ENCODE measurements around the gene FAM83D. TPM values are rescaled to one million over a fixed set of nuclear protein-coding genes. Genes with fewer than 3 reads are reported as not detected.

FAM83D gene, protein sequence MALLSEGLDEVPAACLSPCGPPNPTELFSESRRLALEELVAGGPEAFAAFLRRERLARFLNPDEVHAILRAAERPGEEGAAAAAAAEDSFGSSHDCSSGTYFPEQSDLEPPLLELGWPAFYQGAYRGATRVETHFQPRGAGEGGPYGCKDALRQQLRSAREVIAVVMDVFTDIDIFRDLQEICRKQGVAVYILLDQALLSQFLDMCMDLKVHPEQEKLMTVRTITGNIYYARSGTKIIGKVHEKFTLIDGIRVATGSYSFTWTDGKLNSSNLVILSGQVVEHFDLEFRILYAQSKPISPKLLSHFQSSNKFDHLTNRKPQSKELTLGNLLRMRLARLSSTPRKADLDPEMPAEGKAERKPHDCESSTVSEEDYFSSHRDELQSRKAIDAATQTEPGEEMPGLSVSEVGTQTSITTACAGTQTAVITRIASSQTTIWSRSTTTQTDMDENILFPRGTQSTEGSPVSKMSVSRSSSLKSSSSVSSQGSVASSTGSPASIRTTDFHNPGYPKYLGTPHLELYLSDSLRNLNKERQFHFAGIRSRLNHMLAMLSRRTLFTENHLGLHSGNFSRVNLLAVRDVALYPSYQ
- total RNA-seq (0.79 TPM), polyA plus RNA-seq (ENCODE audit: insufficient read depth, low read depth, low replicate concordance) (1.2 TPM)
- long read RNA-seq, donor 1, partial matches to known transcripts = 0 of 4 reads
- long read RNA-seq, donor 1, other reads (novel, unspliced or antisense) = 0 of 4 reads
- long read RNA-seq, donor 2, partial matches to known transcripts = 0 of 2 reads
- long read RNA-seq, donor 2, other reads (novel, unspliced or antisense) = 0 of 2 reads
- long read RNA-seq, donor 3, partial matches to known transcripts = 0 of 4 reads
- long read RNA-seq, donor 3, other reads (novel, unspliced or antisense) = 0 of 4 reads
- long read RNA-seq, donor 4, transcript FAM83D-201 (4 exons, 2,475 nt) = major isoform, 6 of 6 reads
- long read RNA-seq, donor 4, partial matches to known transcripts = 0 of 6 reads
- long read RNA-seq, donor 4, other reads (novel, unspliced or antisense) = 0 of 6 reads
- long read RNA-seq, donor 5, partial matches to known transcripts = 0 of 1 reads
- long read RNA-seq, donor 5, other reads (novel, unspliced or antisense) = 0 of 1 reads
- long read RNA-seq, donor 6, partial matches to known transcripts = 0 of 2 reads
- long read RNA-seq, donor 6, other reads (novel, unspliced or antisense) = 0 of 2 reads
- long read RNA-seq, donor 7, partial matches to known transcripts = 0 of 1 reads
- long read RNA-seq, donor 7, other reads (novel, unspliced or antisense) = 0 of 1 reads
- long read RNA-seq, donor 8, transcript FAM83D-201 (4 exons, 2,475 nt) = major isoform, 5 of 5 reads
- long read RNA-seq, donor 8, partial matches to known transcripts = 0 of 5 reads
- long read RNA-seq, donor 8, other reads (novel, unspliced or antisense) = 0 of 5 reads
- long read RNA-seq, donor 9 = 0 reads
- long read RNA-seq, donor 10, partial matches to known transcripts = 0 of 2 reads
- long read RNA-seq, donor 10, other reads (novel, unspliced or antisense) = 0 of 2 reads

DNA sequence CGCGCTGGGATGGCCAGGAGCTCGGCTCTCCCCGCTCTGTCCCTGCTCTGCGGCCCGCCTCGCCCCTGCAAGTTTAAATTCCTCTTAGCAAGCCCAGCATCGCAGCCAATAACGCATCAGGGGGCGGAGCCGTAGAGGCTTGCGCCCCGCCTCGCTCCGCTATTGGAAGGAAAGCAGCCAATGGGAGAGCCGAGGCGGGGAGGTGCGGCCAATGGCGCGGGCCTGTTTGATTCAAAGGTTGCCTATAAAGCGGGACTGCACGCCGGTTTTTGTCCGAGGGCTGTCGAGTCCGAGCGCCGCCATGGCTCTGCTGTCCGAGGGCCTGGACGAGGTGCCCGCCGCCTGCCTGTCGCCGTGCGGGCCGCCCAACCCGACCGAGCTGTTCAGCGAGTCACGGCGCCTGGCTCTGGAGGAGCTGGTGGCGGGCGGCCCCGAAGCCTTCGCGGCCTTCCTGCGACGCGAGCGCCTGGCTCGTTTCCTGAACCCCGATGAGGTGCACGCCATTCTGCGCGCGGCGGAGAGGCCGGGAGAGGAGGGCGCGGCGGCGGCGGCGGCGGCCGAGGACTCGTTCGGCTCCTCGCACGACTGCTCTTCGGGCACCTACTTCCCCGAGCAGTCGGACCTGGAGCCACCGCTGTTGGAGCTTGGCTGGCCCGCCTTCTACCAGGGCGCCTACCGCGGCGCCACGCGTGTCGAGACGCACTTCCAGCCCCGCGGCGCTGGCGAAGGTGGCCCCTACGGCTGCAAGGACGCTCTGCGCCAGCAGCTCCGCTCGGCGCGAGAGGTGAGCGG, at the start of gene FAM83D:
TSS of gene FAM83D (plus strand) at position 276 of the 792 bp plus-strand sequence. CDS start at position 302, 26 bp downstream.
- intact Hi-C loops (cut with DNase I) = loop anchor here (10.0 kb wide), 1 partner anchor 118 kb away; no protein-coding TSS in a partner anchor
- no peaks in the 10 kb centered on the region for H3K36me3 ChIP-seq (ENCODE audit: control insufficient read depth in 2 of 3, insufficient read depth in 3 of 3, low read length in 3 of 3)
- H3K9me3 ChIP-seq (ENCODE audit: control insufficient read depth in 2 of 3, insufficient read depth in 1 of 3, low read length in 3 of 3) = no peaks in the 10 kb centered on the region
- peaks cover 0 to 11% (median 0%) of the 10 kb centered on the region in 3 donors for H3K4me1 ChIP-seq (ENCODE audit: control insufficient read depth in 2 of 3, insufficient read depth in 2 of 3, low read depth in 1 of 3, low read length in 3 of 3)
- H3K27me3 ChIP-seq (ENCODE audit: control insufficient read depth, insufficient read depth, low read length) = no peaks in the 10 kb centered on the region
- TF ChIP-seq, protein P1, sequence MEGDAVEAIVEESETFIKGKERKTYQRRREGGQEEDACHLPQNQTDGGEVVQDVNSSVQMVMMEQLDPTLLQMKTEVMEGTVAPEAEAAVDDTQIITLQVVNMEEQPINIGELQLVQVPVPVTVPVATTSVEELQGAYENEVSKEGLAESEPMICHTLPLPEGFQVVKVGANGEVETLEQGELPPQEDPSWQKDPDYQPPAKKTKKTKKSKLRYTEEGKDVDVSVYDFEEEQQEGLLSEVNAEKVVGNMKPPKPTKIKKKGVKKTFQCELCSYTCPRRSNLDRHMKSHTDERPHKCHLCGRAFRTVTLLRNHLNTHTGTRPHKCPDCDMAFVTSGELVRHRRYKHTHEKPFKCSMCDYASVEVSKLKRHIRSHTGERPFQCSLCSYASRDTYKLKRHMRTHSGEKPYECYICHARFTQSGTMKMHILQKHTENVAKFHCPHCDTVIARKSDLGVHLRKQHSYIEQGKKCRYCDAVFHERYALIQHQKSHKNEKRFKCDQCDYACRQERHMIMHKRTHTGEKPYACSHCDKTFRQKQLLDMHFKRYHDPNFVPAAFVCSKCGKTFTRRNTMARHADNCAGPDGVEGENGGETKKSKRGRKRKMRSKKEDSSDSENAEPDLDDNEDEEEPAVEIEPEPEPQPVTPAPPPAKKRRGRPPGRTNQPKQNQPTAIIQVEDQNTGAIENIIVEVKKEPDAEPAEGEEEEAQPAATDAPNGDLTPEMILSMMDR (IDR thresholded peaks at IDR 0.05; ENCODE audit: borderline replicate concordance, extremely low read depth, insufficient read depth) = no peak
- peak; percentile 88 for FAIRE-seq
- no peak within 1 kb of the TSS for H3K9ac ChIP-seq (ENCODE audit: low read length in 3 of 3)
- peak; percentile 98 to 99 (median 98) for DNase-seq
- no peak within 1 kb of the TSS for H3K27ac ChIP-seq (ENCODE audit: low read depth in 2 of 2, low read length in 2 of 2)
- peak within 1 kb of the TSS; percentile 51 to 59 (median 55) for H3K4me3 ChIP-seq (ENCODE audit: low read length in 3 of 3)

GRCh38 chr20:38877483-38877882, 48.7 kb upstream of the FAM83D start:
- intact Hi-C loops (cut with DNase I) = no loop called here
- no peaks in the 10 kb centered on the region for H3K36me3 ChIP-seq (ENCODE audit: control insufficient read depth in 2 of 3, insufficient read depth in 3 of 3, low read length in 3 of 3)
- H3K9me3 ChIP-seq (ENCODE audit: control insufficient read depth in 2 of 3, insufficient read depth in 1 of 3, low read length in 3 of 3) = no peaks in the 10 kb centered on the region
- DNase-seq (no peak), FAIRE-seq (no peak)
- no peaks in the 10 kb centered on the region for H3K27me3 ChIP-seq (ENCODE audit: control insufficient read depth, insufficient read depth, low read length)
- H3K4me1 ChIP-seq (ENCODE audit: control insufficient read depth in 2 of 3, insufficient read depth in 2 of 3, low read depth in 1 of 3, low read length in 3 of 3) = peaks cover 0 to 31% (median 26%) of the 10 kb centered on the region in 3 donors
- H3K27ac ChIP-seq (ENCODE audit: low read depth in 2 of 2, low read length in 2 of 2) = no peak overlapping the region
- H3K9ac ChIP-seq (ENCODE audit: low read length in 3 of 3) = no peak overlapping the region
- TF ChIP-seq, protein P1 (IDR thresholded peaks at IDR 0.05; ENCODE audit: borderline replicate concordance, extremely low read depth, insufficient read depth) = no peak
- H3K4me3 ChIP-seq (ENCODE audit: low read length in 3 of 3) = no peak overlapping the region

DNA sequence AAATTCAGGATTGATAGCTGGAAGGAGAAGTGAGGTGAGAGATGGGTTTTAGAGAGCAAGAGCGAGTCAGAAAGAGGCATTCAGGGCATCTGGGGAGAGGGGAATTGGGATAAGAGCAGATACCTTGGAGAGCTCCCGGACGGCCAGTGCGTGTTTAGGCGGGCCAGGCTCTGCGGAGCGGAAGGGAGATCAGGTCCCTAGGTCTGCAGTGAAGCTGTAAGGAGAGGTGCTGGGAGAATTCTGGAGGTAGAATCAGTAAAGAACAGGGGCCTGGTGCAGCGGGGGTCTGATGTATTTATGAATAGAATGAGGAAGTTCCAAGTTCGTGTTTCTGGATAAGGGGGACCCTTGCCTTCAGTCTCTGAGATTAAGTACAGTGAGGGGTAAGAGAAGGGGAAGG, 47.4 kb upstream of the FAM83D start:
- no peak overlapping the region for H3K27ac ChIP-seq (ENCODE audit: low read depth in 2 of 2, low read length in 2 of 2)
- no peaks in the 10 kb centered on the region for H3K27me3 ChIP-seq (ENCODE audit: control insufficient read depth, insufficient read depth, low read length)
- no peaks in the 10 kb centered on the region for H3K9me3 ChIP-seq (ENCODE audit: control insufficient read depth in 2 of 3, insufficient read depth in 1 of 3, low read length in 3 of 3)
- H3K4me3 ChIP-seq (ENCODE audit: low read length in 3 of 3) = no peak overlapping the region
- intact Hi-C loops (cut with DNase I) = no loop called here
- H3K4me1 ChIP-seq (ENCODE audit: control insufficient read depth in 2 of 3, insufficient read depth in 2 of 3, low read depth in 1 of 3, low read length in 3 of 3) = peaks cover 0 to 25% (median 25%) of the 10 kb centered on the region in 3 donors
- no peak for FAIRE-seq
- H3K36me3 ChIP-seq (ENCODE audit: control insufficient read depth in 2 of 3, insufficient read depth in 3 of 3, low read length in 3 of 3) = no peaks in the 10 kb centered on the region
- H3K9ac ChIP-seq (ENCODE audit: low read length in 3 of 3) = no peak overlapping the region
- DNase-seq = peak in 3 of 5 donors; percentile 61 to 79 (median 64)
- TF ChIP-seq, protein P1 (IDR thresholded peaks at IDR 0.05; ENCODE audit: borderline replicate concordance, extremely low read depth, insufficient read depth) = no peak
